Astrocyte of the spinal cord (primary cell): ENCODE results near the gene SMCHD1.

Source experiments
- DNase-seq: peaks from one replicate; pipeline ENCODE4 v3.0.0; 2011; ENCODE audit warnings: low read depth, low spot score
- H3K4me3 ChIP-seq: 2 replicates; pipeline ENCODE4 v1.5.1; 2011; ENCODE audit warnings: low read depth, mild to moderate bottlenecking, low read length, moderate library complexity
- CTCF ChIP-seq: IDR thresholded peaks from 2 replicates; pipeline ENCODE4 v1.5.1; 2012; ENCODE audit warnings: low read depth, mild to moderate bottlenecking, low read length, inconsistent platforms
- in situ Hi-C: cut with HindIII; loops from 2 replicates; pipeline ENCODE4 v1.10.0; 2017; ENCODE audit warnings: low sequenced_read_pairs

Gene SMCHD1

DNA sequence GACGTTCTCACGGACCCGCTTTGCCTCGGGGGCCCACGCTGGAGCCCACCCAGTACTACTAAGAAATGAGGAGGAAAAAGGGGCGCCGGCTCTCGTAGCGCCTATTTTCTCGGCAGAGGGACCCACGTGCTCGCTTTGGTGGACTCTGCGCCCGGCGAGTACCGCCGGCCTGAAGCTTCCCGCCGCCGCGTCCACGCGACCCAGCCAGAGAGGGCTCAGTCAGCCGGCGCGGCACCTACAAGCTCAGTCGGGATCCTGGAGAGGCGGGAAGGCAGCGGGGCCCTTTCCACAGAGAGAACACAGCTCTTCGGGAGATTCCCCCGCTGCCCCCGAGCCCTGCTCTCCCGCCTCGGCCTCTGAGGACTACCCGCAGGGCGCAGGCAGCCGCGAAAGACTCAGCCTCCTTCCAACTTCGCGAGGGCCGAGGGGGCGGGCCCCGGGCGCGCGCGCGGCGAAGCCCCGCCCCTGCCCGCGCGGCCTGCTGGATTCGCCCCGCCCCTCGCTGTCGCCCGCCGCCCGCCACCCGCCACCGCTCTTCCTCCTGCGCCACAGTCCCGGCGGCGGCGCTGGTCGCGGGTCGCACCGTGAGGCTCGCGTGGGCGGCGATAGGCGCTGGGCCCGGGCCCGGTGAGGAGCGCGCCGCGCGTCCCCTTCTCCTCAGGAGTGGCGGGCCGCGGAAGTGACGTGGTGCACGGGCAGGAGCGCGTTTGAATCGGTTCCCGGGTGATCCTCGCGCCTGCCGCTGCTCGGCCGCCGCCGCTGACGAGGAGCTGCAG, at the start of gene SMCHD1:
Gene SMCHD1 (plus strand): TSS at position 549 of the 776 bp plus-strand sequence. CDS start 350 bp downstream, outside the sequence.
- no peak for TF ChIP-seq CTCF
- peak within 1 kb of the TSS; percentile 93 for H3K4me3 ChIP-seq
- peak; percentile 80 for DNase-seq
- in situ Hi-C loops, result no loop called here

DNA sequence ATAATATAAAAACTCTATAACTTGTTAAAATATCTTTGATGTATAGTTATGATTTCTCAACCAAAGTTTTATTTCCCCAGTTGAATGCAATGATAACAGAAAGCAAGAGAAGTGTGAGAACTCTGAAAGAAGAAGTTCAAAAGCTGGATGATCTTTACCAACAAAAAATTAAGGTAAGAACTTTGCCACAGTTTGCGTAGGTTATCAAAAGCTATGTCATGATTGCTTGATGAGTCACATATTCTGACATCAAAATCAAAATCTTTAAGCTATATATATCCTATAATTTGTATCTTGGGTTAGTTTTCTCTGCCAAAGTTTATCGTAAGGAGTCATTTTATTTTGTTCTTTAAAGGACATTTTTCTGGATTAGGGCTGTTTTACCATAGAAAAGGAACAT, 49.2 kb upstream of the SMCHD1 start:
- DNase-seq, result peak; percentile 20
- H3K4me3 ChIP-seq, result no peak overlapping the region
- no peak for TF ChIP-seq CTCF
- in situ Hi-C loops, result no loop called here

- no peak overlapping the region for H3K4me3 ChIP-seq
- no peak for TF ChIP-seq CTCF
- in situ Hi-C loops, result no loop called here
- no peak for DNase-seq
Observed at GRCh38 chr18:2609604-2610003, 45.9 kb upstream of the SMCHD1 start.

DNA sequence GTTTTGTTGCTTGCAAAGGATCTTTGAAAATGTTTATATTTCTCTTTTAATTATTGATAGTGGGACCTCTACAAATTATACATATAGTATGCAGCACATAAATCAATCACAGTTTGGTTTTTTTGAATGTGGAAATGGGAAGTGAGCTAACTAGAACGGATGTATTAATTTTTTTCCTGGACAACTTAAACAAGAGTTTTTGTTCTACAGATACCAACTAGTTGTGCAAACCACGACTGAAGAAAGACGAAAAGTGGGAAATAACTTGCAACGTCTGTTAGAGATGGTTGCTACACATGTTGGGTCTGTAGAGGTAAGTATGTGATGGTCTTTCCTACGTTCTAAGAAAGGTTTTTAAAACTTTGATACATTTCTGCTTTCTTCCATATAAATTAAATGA, 45.0 kb upstream of the SMCHD1 start:
- H3K4me3 ChIP-seq, result no peak overlapping the region
- TF ChIP-seq CTCF, result no peak
- DNase-seq, result no peak
- in situ Hi-C loops, result no loop called here

- peak; percentile 19 for DNase-seq
- TF ChIP-seq CTCF, result no peak
- in situ Hi-C loops, result no loop called here
- no peak overlapping the region for H3K4me3 ChIP-seq
Observed at GRCh38 chr18:2612996-2613395, 42.5 kb upstream of the SMCHD1 start.

DNA sequence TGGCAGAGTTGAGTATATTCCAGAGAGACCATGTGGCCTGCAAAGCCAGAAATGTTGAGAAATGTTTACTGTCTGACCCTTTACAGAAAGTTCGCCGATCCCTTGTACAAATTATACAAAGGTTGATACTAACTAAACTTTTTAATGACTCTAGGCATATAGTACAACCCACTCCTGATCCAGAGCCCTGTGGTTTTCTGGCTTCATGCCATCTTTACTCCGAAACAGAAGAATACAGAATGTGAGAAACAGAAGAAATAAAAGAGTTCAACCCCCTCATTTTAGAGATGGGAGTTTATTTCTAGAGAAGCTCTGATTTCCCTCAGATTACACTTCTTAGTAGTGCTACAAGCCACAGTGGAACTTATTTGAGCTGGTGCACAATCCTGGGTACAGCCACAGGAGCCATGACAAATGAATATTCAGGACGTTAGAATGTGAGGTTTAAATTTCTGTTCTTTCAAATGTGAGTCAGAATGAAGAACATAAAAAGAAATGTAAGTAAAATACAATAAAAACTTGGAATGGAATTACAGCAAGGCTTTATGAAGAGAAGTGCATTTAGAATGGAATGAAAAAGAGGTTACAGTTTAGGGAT, 38.0 kb upstream of the SMCHD1 start:
- in situ Hi-C loops, result no loop called here
- no peak for TF ChIP-seq CTCF
- DNase-seq, result peak; percentile 64
- no peak overlapping the region for H3K4me3 ChIP-seq
